HG02943 (cell line): ENCODE data around the gene IL1R2.

Source experiments
- ATAC-seq: cut with Tn5 transposase; IDR thresholded peaks from one replicate; pipeline ENCODE4 v1.9.1; 2021; ENCODE audit warnings: mild to moderate bottlenecking, low read depth, moderate library complexity; ENCODE audit not compliant: unreplicated experiment

The IL1R2 gene

GRCh38 chr2:102034683-102035548, 43.2 kb downstream of the IL1R2 start:
- ATAC-seq: no peak

- no peak for ATAC-seq
Observed at GRCh38 chr2:102037681-102038080, 45.9 kb downstream of the IL1R2 start.

GRCh38 chr2:102040229-102040628, 48.5 kb downstream of the IL1R2 start:
- ATAC-seq: no peak

- no peak for ATAC-seq
Observed at GRCh38 chr2:102041351-102041750, 49.6 kb downstream of the IL1R2 start.

- no peak for ATAC-seq
Observed at GRCh38 chr2:102042196-102043081, 50.7 kb downstream of the IL1R2 start.

- no peak for ATAC-seq
Observed at GRCh38 chr2:102043560-102043959, 51.8 kb downstream of the IL1R2 start.

GRCh38 chr2:102044235-102044896, 52.6 kb downstream of the IL1R2 start:
- no peak for ATAC-seq

GRCh38 chr2:102044967-102045489, 53.3 kb downstream of the IL1R2 start:
- ATAC-seq: no peak

- ATAC-seq: no peak
Observed at GRCh38 chr2:102045697-102046096, 53.9 kb downstream of the IL1R2 start.

GRCh38 chr2:102046135-102046986, 54.6 kb downstream of the IL1R2 start:
- no peak for ATAC-seq

- no peak for ATAC-seq
Observed at GRCh38 chr2:102048465-102048864, 56.7 kb downstream of the IL1R2 start.

- no peak for ATAC-seq
Observed at GRCh38 chr2:102049756-102050443, 58.1 kb downstream of the IL1R2 start.

GRCh38 chr2:102050854-102051391, 59.2 kb downstream of the IL1R2 start:
- ATAC-seq: no peak

GRCh38 chr2:102051692-102052277, 60.0 kb downstream of the IL1R2 start:
- ATAC-seq: no peak

- no peak for ATAC-seq
Observed at GRCh38 chr2:102052365-102052764, 60.6 kb downstream of the IL1R2 start.

- no peak for ATAC-seq
Observed at GRCh38 chr2:102053096-102053495, 61.3 kb downstream of the IL1R2 start.

- no peak for ATAC-seq
Observed at GRCh38 chr2:102055346-102055990, 63.7 kb downstream of the IL1R2 start.

- no peak for ATAC-seq
Observed at GRCh38 chr2:102056079-102056581, 64.4 kb downstream of the IL1R2 start.
